ENCODE results near the gene CAVIN4.

Gene CAVIN4

GRCh38 chr9:100579665-100580064, 1.8 kb downstream of the CAVIN4 start:
- no peak for TF ChIP-seq EZH2phosphoT487 (IDR thresholded peaks at IDR 0.05; ENCODE audit: borderline replicate concordance)
- TF ChIP-seq CTCF (conservative IDR thresholded peaks at IDR 0.05; ENCODE audit: low read length): no peak
- Histone ChIP-seq H3K4me2 (ENCODE audit: low read depth, low read length, poor library complexity, severe bottlenecking) (no peak overlapping the region), H4K20me1 (ENCODE audit: insufficient read depth, low read length, poor library complexity, severe bottlenecking) (no peaks in the 10 kb centered on the region), H3K27me3 (ENCODE audit: insufficient read depth, low read length, poor library complexity, severe bottlenecking) (no peaks in the 10 kb centered on the region), H3K9ac (ENCODE audit: low read depth, low read length, poor library complexity, severe bottlenecking) (no peak overlapping the region), H2AFZ (ENCODE audit: low read length) (no peak overlapping the region), H3F3A (ENCODE audit: low read depth) (no peaks in the 10 kb centered on the region), H3K36me3 (ENCODE audit: insufficient read depth, low read length) (peaks cover 6% of the 10 kb centered on the region; the same call in 1 of the 2 replicates), H3K4me3 (ENCODE audit: low read length, poor library complexity, severe bottlenecking) (no peak overlapping the region), H3K9me3 (ENCODE audit: insufficient read depth, low read depth, low read length) (no peaks in the 10 kb centered on the region), H3K4me1 (ENCODE audit: insufficient read depth, low read length, poor library complexity, severe bottlenecking) (no peaks in the 10 kb centered on the region), H3K79me2 (ENCODE audit: insufficient read depth, low read length) (no peaks in the 10 kb centered on the region), H3K9me2 (replicated peaks; ENCODE audit: low read depth, low read length) (no peaks in the 10 kb centered on the region)

GRCh38 chr9:100580257-100580656, 2.4 kb downstream of the CAVIN4 start:
- TF ChIP-seq EZH2phosphoT487 (IDR thresholded peaks at IDR 0.05; ENCODE audit: borderline replicate concordance) (no peak), CTCF (conservative IDR thresholded peaks at IDR 0.05; ENCODE audit: low read length) (no peak)
- H3K4me3 ChIP-seq (ENCODE audit: low read length, poor library complexity, severe bottlenecking): no peak overlapping the region
- H4K20me1 ChIP-seq (ENCODE audit: insufficient read depth, low read length, poor library complexity, severe bottlenecking): no peaks in the 10 kb centered on the region
- H3K4me2 ChIP-seq (ENCODE audit: low read depth, low read length, poor library complexity, severe bottlenecking): no peak overlapping the region
- no peaks in the 10 kb centered on the region for H3K27me3 ChIP-seq (ENCODE audit: insufficient read depth, low read length, poor library complexity, severe bottlenecking)
- peaks cover 6% of the 10 kb centered on the region; the same call in 1 of the 2 replicates for H3K36me3 ChIP-seq (ENCODE audit: insufficient read depth, low read length)
- H3K79me2 ChIP-seq (ENCODE audit: insufficient read depth, low read length): no peaks in the 10 kb centered on the region
- H3K4me1 ChIP-seq (ENCODE audit: insufficient read depth, low read length, poor library complexity, severe bottlenecking): no peaks in the 10 kb centered on the region
- H2AFZ ChIP-seq (ENCODE audit: low read length): no peak overlapping the region
- H3K9ac ChIP-seq (ENCODE audit: low read depth, low read length, poor library complexity, severe bottlenecking): no peak overlapping the region
- H3K9me2 ChIP-seq (replicated peaks; ENCODE audit: low read depth, low read length): no peaks in the 10 kb centered on the region
- H3K9me3 ChIP-seq (ENCODE audit: insufficient read depth, low read depth, low read length): no peaks in the 10 kb centered on the region
- no peaks in the 10 kb centered on the region for H3F3A ChIP-seq (ENCODE audit: low read depth)

- no peaks in the 10 kb centered on the region for H4K20me1 ChIP-seq (ENCODE audit: insufficient read depth, low read length, poor library complexity, severe bottlenecking)
- no peaks in the 10 kb centered on the region for H3K9me3 ChIP-seq (ENCODE audit: insufficient read depth, low read depth, low read length)
- no peak overlapping the region for H3K4me2 ChIP-seq (ENCODE audit: low read depth, low read length, poor library complexity, severe bottlenecking)
- no peak for TF ChIP-seq EZH2phosphoT487 (IDR thresholded peaks at IDR 0.05; ENCODE audit: borderline replicate concordance)
- TF ChIP-seq CTCF (conservative IDR thresholded peaks at IDR 0.05; ENCODE audit: low read length): no peak
- H3K36me3 ChIP-seq (ENCODE audit: insufficient read depth, low read length): peaks cover 6% of the 10 kb centered on the region; the same call in 1 of the 2 replicates
- no peaks in the 10 kb centered on the region for H3K27me3 ChIP-seq (ENCODE audit: insufficient read depth, low read length, poor library complexity, severe bottlenecking)
- no peak overlapping the region for H3K4me3 ChIP-seq (ENCODE audit: low read length, poor library complexity, severe bottlenecking)
- H3K9me2 ChIP-seq (replicated peaks; ENCODE audit: low read depth, low read length): no peaks in the 10 kb centered on the region
- H3F3A ChIP-seq (ENCODE audit: low read depth): no peaks in the 10 kb centered on the region
- H3K79me2 ChIP-seq (ENCODE audit: insufficient read depth, low read length): no peaks in the 10 kb centered on the region
- H3K4me1 ChIP-seq (ENCODE audit: insufficient read depth, low read length, poor library complexity, severe bottlenecking): no peaks in the 10 kb centered on the region
- no peak overlapping the region for H3K9ac ChIP-seq (ENCODE audit: low read depth, low read length, poor library complexity, severe bottlenecking)
- no peak overlapping the region for H2AFZ ChIP-seq (ENCODE audit: low read length)
Observed at GRCh38 chr9:100581081-100581480, 3.2 kb downstream of the CAVIN4 start.

All from Loucy (cell line).